GM19099 (cell line): ENCODE measurements around the gene TPP1.

Source experiments
- POLR2A ChIP-seq: IDR thresholded peaks from 3 replicates; pipeline ENCODE4 v1.6.1; 2011; ENCODE audit warnings: low read depth; ENCODE audit not compliant: insufficient read length; ENCODE audit errors: extremely low read depth

Gene TPP1

GRCh38 chr11:6653097-6653496 lies 33.9 kb upstream of the TPP1 start:
- TF ChIP-seq POLR2A: no peak

GRCh38 chr11:6652182-6652581 lies 33.0 kb upstream of the TPP1 start:
- TF ChIP-seq POLR2A: no peak

GRCh38 chr11:6650980-6651379 lies 31.8 kb upstream of the TPP1 start:
- no peak for TF ChIP-seq POLR2A

GRCh38 chr11:6650104-6650503 lies 30.9 kb upstream of the TPP1 start:
- TF ChIP-seq POLR2A: no peak

GRCh38 chr11:6648501-6648900 lies 29.3 kb upstream of the TPP1 start:
- no peak for TF ChIP-seq POLR2A

- no peak for TF ChIP-seq POLR2A
These were observed 28.6 kb upstream of the TPP1 start for GRCh38 chr11:6647836-6648235.

- no peak for TF ChIP-seq POLR2A
These were observed 27.9 kb upstream of the TPP1 start for GRCh38 chr11:6646918-6647679.

- no peak for TF ChIP-seq POLR2A
These were observed 27.3 kb upstream of the TPP1 start for GRCh38 chr11:6646576-6646917.

- TF ChIP-seq POLR2A: no peak
These were observed 26.8 kb upstream of the TPP1 start for GRCh38 chr11:6646071-6646470.

- TF ChIP-seq POLR2A: no peak
These were observed 23.7 kb upstream of the TPP1 start for GRCh38 chr11:6642957-6643356.

GRCh38 chr11:6640985-6641701 lies 21.9 kb upstream of the TPP1 start:
- TF ChIP-seq POLR2A: no peak

- no peak for TF ChIP-seq POLR2A
These were observed 21.1 kb upstream of the TPP1 start for GRCh38 chr11:6640036-6640984.

- TF ChIP-seq POLR2A: no peak
These were observed 19.2 kb upstream of the TPP1 start for GRCh38 chr11:6638429-6638828.

- no peak for TF ChIP-seq POLR2A
These were observed 18.6 kb upstream of the TPP1 start for GRCh38 chr11:6637871-6638270.

GRCh38 chr11:6636480-6636879 lies 17.3 kb upstream of the TPP1 start:
- no peak for TF ChIP-seq POLR2A
